Uterus (tissue), 2 donors: ENCODE results near the gene RPL39.

Experiments used
- CTCF ChIP-seq, 4 experiments: fragments of 200-600 bp in 2 of 4; fragments of 450-650 bp in 2 of 4; sonication (generic) in 2 of 4; IDR thresholded peaks; one replicate each; pipeline ENCODE4 v1.5.1; 2016 to 2019; ENCODE audit warnings: antibody characterized with exemption in 4 of 4, mild to moderate bottlenecking in 2 of 4, moderate library complexity in 1 of 4
- POLR2A ChIP-seq, 2 donors: fragments of 450-650 bp; IDR thresholded peaks; one replicate each; pipeline ENCODE4 v1.6.1; 2016; ENCODE audit warnings: antibody characterized with exemption in 2 of 2, mild to moderate bottlenecking in 1 of 2, moderate library complexity in 1 of 2

GRCh38 chrX:119762718-119763117 is 28.7 kb downstream of the RPL39 start:
- TF ChIP-seq CTCF (IDR thresholded peaks at IDR 0.05) = no peak
- TF ChIP-seq POLR2A (IDR thresholded peaks at IDR 0.05) = no peak
